NCI-H1694 (cell line): ENCODE measurements around the gene CDRT4.
"Not testable (repeated sequence)": the region's sequence is repeated elsewhere in the genome, so short reads cannot be mapped to it uniquely, and the experiment has no call there.

Experiments
- DNase-seq: peaks from one replicate; lab custom pipeline; 2025; lab: John Stamatoyannopoulos, UW

The CDRT4 gene

DNA sequence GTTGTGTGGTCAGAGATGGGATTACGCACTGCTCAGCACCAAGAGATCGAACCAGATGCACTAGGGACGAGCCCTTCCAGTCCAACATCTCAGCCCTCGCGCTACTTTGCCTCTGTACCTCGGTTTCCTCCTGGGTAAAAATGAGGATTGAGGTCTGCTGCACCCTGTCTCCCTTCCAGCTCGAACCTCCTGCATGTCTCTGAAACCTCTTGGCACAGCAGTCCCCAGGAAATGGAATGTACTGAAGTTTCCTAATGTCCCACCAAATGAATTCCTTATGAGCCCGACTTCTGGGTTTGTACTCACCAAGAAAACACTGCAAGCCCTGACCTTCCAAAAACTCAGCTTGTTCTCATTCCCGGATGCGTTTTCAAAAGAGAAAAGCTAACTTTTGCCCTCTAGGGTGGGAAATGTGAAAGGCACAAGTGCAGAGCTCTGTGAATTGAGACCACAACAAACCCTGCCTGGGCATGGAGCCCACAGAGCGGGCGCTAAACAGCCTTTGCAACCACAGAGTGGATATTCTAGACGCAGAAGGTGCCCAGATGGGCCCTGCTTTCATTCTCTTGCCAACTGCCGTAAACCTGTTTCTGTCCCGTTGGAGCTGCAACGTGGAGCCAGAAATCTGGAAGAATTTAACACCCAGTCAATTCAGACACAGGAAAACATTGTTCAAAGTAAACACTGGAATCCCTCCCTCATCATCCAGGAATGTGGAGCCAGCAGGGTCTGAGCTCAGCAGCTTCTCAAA lies 10.3 kb downstream of the CDRT4 start:
- DNase-seq = peak; percentile 39

DNA sequence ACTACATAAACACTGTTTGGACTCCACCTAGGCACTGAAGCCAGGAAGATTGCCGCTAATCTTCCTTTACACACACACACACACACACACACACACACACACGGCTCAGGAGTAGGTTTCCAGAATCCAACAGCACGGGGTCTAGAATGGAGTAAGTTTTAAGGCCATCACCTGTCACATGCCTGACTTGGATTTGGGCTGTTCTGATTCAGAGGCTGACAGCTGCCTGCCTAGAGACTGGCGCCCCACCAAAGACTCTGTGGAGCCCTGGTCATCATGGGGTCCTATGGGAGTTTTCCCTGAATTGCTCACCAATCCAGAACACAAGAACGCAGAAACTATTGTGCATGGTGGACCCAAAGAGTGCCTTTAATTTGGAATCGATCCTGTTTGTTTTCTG lies 10.9 kb downstream of the CDRT4 start:
- DNase-seq = no peak

DNA sequence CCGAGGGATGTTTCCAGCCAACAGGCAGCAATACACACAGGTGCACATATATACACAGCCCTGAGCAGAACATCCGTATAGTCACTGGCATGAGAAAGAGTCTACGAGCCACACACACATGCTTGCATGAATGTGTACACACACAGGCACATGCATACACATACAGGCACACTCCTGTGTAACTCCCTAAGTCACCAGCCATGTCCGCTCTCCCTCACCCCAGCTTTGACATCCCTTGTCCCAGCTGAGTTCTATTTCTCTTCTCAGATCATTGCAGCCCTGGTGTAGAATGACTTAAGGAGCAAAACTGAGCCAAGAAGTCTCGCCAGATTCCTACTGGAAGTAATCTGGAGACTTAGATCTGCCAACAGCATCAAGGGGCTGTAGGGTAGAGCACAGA lies 13.1 kb downstream of the CDRT4 start:
- no peak for DNase-seq

DNA sequence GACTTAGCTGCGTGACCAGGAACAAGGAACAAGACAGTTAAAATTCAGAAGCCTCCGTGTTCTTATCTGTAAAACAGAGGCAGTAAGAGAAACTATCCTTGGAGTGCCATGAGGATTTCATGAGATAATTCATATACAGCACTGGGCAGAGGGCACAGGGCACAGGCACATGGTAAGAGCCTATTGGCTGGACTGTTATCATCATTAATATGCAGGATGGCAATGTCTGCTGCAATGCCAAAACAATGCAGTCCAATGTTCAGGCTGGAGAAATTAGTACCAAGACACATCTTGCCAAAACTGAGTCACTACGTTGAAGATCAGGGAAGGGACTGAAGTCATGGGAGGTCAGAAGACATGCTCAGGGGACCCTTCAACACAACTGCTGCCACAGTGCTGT lies 13.6 kb downstream of the CDRT4 start:
- DNase-seq = no peak

DNA sequence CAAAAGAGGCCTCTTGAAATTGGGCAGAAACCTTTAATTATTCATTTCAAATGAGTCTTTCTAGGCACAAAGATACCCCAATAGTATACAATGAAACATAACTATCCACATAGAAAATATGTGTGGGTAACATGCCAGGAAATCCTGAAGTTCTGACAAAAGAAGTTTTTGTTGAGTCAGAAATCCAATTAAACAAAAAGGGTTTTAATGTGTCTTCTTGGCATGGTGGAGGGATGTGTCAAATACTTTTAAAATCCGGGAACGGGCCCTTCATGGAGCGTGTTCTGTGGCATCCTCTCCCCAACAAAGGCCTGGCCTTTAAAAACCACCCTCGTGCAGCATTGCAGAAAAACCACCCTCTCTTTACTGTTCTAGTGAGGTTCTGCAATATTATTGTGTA lies 14.2 kb downstream of the CDRT4 start:
- DNase-seq = no peak

DNA sequence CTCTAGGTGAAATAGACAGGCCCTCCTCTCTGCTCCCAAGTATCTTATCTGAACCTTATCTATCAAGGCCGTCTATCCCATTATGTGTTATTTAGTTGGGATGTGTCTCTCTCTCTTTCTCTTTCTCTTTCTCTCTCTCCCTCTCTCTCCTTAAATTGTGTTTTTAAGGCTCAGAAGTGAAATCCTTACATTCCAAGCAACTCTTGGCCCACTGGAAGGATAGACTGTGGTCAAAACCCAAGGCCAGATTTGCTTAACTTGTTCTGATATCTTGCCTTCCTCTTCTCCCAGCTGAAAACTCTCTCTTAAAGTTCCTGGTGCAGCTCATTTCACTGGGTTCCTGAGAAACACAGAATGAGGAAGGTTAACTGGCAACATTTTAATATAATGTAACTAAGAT lies 14.7 kb downstream of the CDRT4 start:
- no peak for DNase-seq

DNA sequence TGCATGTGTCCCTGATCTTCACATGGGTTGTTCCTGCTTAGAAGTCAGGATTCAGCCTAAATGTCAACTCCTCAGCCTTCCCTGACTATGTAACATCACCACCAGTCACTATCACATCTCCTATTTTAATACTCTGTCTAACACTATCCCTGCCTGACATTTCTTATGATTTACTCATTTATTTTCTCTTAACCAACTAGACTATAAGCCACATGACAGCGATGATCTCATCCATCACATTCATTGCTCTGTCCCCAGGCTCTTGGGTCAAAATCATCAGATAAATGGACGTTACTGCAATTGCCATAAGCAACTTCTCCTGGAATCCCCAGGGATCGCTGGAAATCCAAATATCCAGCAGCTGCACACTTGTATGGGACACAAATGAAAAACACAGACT lies 15.7 kb downstream of the CDRT4 start:
- no peak for DNase-seq

DNA sequence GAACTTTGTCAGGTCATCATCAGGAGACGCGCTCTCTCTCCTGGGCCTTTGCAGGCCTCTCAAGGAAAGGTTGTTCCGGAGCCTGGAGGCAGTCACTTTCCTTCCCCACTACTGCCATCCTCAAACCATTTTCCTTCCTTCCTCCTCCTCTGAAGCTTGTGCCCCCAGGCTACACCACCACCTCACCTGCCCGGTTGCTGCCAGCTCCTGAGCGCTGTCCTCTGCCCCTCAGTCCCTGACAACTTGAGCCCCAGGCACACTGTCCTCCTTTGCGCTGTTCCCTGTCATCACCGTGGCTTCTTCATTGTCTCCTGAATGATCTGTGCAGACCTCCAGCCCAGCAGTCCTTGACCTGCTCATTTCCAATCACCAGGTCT lies 18.9 kb downstream of the CDRT4 start:
- DNase-seq = no peak

DNA sequence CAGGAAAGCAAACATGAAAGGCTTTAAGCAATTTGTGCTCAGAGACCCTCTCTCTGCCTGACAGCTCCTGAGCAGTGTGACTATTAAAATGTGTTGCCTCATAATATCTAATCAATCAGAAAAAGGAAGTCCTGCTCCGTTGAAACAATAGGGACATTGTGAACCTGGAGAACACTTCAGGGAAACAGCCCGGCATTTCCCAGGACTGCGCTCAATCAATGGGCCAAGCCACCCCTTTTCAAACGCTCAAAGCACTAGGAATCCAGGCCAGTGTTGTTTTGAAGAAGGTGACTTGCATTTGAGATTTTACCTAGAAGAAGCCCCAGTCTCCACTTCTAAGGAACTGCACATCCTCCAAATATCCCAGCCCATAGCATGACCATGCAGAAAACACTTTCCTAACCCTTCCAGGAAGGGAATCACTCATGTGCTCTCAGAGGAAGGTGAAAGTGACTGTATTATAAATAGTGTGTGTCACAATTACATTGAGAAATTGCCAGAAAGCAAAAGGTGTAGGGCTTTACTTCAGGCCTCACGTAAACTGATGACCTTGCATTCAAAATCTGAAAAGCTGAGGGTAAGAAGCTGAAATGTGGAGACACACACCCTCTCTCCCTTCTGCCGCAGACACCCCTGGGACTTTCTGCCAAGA lies 19.4 kb downstream of the CDRT4 start:
- no peak for DNase-seq

DNA sequence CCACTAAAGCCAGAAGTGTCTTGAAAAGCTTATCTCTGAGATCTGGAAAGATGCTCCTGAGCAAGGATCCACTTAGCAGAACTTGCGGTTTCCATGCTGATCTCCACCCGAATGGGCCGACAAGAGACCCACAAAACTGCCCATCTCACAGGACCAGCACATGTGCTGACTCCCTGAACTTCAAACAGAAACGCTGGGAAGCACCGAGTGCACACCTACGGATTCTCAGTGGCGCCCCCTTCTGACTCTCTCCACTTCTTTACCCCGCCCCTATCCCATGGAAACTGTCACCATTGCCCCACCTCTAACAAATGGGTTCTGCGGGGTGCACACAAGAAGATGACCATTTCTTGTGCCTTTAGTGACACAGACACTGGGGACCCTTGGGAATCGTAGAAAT lies 21.4 kb downstream of the CDRT4 start:
- no peak for DNase-seq

DNA sequence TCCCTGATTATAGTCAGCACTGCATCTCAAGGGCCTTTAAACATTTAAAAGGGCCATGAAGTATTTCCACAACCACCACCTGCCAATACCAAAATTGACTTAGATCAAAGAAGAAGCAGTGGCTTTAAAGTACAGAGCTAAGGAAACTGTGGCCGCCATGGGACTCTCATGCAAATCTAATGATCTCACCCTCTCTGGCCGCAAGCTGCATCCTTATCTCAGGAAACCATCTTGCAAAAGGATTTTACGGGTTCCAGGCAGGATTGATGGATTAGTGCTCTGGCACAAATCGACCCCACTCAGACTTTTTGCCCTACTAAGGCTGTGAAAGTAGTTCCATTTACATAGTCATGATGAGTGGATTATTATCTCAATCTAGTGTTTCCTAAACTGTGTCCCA lies 22.6 kb downstream of the CDRT4 start:
- DNase-seq = no peak

DNA sequence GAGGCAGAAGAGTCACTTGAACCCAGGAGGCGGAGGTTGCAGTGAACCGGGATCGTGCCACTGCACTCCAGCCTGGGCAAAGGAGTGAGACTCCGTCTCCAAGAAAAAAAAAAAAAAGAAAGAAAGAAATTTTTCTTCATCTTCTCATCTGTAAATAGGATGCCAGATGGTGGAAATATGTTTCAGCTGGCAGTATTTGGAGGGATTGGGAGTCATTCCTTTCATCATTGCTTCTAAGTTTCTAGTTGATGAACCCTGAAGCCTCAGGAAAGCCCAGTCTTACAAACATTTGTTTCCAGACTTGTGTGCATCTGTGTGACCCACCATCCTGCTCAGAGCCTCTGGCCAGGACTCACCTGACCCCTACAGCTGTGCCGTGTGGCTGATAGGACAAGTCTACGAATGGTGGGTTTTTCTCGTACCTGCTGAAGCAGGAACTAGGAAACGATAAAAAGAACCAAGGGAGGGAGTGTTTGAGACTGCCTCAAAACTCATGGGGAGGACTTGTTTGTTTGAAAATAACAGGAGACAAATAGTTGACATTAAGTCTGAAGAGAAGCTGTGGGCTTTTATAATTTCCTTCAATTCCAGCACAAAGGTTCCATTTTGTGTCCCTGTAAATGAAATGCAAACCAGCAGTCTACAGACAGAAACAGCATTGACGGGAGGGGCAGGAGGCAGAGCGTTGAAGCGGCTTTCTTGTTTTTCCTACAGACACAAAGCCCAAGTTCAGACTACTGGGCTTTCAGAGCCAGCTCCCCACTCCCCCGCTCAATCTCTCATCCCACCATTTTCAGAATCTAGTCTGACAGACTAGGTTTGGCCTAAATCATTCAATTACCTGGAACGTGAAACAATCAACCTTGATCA lies 24.9 kb downstream of the CDRT4 start:
- no peak for DNase-seq

DNA sequence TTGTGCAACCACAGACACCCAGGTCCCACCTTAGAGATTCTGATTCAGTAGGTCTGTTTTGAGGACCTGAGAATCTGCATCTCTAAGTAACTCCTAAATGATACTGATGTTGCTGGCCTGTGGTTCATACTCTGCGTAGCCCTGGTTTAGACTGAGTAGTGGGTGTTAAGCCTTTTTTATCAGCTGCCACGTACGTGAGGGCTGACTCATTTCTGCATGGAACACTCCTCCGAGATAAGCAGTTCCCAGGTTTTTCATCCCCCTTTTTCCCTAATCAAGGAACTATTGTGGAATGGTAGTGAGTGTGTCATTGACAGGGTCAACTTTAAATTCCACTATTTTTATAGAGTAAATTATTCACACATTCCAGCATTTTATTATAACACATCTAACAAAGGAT lies 26.1 kb downstream of the CDRT4 start:
- DNase-seq = no peak

DNA sequence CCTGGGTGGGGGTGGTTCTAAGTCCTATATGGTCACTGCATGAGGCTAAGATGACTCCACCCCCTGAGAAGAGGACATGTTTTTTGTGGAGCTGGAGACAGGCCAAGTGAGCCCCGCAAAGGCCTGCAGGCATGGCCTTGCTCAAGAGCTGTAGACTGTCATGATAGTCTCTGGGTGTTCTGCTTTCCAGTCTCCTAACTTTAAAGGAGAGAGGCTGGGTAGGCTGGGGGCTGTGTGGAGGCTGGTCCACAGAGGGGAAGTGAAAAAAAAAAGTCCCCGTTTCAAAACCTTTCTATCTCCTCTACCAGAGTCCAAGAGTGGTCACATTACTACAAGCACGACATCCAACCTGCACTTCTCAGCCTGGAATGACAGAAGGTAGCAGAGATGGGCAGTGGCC lies 27.1 kb downstream of the CDRT4 start:
- no peak for DNase-seq

DNA sequence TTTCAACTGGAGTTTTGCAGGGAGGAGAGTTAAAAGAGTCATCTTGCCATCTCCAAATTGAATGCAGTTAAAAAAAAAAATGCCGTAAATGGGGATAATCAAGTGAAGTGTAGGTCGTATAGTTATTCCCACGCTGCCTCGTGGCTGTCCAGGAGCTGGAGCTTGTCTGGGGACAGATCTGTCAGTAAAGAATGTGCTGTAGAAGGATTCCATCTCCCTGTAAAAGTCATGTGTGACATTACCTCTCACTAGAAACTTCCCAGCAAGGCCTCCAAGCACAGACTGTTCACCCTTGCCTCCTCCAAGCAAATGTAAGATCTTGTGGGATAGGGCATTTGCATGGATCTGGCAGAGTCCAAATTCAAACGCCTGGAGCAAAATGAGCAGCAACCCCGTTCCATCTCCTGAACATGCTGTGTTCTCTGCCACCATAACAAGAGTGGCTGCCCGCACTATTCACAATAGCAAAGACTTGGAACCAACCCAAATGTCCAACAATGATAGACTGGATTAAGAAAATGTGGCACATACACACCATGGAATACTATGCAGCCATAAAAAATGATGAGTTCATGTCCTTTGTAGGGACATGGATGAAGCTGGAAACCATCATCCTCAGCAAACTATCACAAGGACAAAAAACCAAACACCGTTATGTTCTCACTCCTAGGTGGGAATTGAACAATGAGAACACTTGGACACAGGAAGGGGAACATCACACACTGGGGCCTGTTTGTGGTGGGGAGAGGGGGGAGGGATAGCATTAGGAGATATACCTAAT lies 28.0 kb downstream of the CDRT4 start:
- DNase-seq = not testable (repeated sequence)

DNA sequence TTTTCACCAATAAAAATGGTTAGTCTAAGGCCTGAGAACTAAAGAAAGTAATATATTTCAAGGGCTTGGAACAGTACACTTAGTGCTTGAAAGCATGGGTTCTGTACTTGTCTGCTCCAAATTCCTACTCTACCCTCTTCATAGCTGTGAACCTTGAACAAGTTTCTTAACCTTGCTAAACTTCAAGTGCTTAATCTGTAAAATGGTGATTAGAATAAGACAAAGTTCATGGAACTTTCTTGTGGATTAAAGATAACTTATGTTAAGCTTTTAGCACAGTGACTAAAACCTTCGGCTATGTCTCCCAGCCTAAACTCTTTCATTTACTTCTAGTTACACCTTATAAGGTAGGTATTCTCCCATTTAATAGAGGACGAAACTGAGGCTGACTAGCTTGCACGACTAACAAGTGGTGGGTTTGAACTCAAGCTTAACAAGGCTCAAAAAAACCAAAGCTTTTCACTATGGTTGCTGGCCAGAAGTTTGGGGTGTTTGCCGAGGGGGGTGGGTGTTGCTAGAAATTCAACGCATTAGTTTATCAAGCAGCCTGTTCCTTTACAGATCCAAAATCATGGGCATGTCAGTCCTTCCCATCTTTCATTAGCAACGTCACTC lies 28.8 kb downstream of the CDRT4 start:
- no peak for DNase-seq

DNA sequence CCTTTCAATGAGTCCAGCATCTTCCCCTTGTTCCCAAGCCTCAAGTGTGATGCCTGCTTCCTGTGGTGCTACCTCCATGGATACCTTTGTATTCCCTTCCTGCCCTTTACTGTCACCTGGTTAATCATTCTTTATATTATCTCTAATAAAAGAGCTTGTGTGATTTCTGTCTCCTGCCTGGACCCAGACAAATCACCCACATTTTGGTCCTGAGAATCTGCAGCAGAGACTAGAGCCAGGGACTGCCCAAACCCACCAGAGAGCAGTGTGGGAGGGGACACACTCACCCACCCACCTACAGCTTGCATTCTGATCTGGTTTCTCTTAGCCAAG lies 30.2 kb downstream of the CDRT4 start:
- DNase-seq = no peak

DNA sequence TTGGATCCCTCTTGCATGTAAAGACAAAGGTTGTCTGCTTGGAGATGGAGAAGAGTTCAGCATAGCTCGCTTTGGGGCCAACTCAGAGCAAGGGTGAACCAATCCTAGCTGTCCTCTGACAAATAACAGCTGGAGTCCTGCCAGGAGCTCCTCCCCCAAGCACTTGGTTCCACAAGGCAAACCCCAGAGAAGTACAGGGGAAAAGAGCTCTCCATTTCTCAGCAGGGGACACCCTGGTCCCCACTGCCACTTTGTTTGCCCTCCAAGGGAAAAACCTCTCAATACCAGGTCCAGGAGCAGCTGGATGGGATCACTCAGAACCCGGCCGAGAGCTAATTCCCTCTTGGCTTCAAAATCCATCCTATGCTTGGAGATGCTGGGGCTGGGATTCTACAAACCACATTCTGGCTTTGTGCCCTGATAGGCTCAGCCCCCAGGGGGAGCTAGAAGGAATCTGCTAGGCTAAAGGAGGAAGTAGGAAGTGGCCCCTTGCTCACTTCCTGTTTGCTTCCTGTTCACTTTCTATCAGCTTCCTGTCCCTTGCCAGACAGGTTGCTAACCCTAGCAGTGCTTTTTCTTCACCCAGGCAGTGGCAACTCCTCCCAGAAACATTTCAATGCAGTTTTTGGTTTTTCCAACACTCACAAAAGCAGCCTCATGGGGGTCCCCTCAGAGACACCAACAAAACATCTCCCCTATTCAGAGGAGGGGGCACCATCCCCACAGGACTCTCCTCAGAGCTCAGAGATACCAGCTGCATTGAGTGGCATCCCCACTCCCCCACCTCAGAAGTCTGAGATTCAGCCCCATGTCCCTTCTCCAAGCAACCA lies 30.7 kb downstream of the CDRT4 start:
- no peak for DNase-seq

DNA sequence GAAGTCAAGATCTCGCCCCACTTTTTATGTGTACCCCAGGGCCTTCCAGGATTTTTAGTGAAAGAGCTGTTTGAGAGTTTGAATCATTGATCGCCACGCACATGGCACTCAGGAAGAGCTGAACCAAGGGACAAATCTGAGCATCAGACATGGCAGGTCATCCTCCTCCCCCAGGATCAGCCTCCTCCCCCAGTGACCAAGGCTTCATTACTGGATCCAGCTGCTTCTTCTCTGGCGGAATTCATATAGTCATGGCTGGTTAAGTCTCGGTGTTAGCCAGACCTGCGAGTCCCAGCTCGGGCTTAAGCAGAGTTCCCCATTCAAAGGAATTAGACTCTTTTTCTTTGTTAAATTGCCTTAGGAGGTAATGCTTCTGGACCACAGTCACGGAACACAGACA lies 32.5 kb downstream of the CDRT4 start:
- DNase-seq = no peak

DNA sequence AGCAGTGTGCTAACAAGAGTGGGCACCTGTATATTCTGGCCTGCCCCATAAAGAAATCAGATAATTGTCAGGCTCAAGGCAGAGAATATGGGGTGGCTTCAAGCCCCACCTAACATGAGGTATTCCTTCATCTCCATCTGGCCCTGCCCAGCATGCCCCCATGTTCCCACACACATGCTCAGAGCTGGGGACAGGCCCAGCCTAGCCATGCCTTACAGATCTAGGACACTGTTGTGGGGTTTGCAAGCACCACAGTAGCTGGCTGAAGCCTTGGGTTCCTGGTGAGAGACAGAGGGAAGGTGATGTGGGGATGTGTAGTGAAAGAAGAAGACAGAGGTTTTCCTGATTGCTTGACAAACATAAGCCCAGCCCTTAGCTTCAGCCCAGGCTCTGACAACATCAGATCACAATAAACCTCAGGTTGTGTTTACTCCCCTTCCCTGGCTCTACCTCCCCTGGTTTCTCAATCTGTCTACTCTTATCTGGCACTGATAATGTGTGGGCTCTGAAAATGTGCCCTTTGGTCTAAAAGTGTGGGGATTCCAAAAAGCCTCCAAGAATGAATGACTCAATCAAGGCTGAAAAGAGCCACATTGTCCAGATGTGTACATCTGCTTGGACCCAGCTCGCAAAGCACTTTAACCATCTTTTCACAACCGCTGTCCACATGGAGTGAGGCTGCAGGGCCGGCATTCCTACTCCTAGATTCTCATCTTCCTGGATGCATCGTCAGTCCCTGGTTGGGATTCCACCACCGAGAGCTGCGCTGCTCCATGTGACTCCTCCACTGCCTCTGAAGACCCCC lies 34.4 kb downstream of the CDRT4 start:
- DNase-seq = no peak
